ENCODE results near the gene TTC32.
"Not testable (repeated sequence)": the region's sequence is repeated elsewhere in the genome, so short reads cannot be mapped to it uniquely, and the experiment has no call there.

Gene TTC32

GRCh38 chr2:19898592-19899329 is 3.0 kb downstream of the TTC32 start:
- no peak for DNase-seq

GRCh38 chr2:19897623-19898245 is 4.0 kb downstream of the TTC32 start:
- DNase-seq = no peak

DNA sequence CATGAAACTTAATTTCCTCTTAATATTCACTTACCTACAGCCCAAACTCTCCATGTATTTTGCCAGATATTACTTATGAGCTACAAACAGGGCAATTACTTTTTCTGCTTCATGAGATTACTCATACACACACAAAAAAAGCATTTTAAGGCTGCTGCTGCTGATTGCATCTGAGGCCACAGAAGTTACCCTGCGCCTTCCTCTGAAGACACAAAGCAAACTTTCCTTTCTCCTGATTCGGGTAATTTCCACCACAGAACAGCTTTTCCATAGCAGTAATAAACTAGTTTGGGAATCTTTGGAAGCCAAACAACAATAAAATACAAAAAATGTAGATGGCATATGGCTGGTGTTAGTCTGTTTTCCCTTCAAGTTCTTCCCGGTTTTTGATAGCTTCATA is 6.2 kb downstream of the TTC32 start:
- DNase-seq = no peak

- DNase-seq = no peak
Observed at GRCh38 chr2:19894134-19894792, 7.5 kb downstream of the TTC32 start.

DNA sequence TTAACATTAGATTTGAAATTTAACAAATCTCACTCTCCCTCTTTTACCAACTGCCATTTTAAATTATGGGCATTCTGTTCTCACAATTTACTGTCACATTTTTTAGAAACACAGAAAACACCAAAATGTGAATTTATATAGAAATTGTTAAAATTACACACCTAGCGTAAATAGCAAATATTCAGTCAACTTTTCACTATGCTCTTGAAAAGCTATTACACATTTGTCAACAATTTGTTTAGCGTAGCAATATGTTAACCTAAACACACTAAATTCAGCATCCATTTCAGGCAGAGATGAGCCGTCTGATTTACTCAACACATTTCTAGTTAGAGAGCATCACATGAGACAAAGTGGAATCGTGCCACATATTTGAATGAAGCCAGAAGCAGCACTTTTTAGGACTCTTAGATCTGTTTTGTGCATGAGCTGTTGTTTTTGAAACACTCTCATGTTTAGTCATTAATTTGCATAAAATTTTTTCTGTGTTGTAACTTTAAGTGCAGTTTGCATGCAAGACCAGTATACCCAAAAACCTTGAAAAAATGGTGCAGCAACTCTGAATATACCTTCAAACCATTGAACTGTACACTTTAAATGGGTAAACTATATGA is 8.2 kb downstream of the TTC32 start:
- DNase-seq = no peak

DNA sequence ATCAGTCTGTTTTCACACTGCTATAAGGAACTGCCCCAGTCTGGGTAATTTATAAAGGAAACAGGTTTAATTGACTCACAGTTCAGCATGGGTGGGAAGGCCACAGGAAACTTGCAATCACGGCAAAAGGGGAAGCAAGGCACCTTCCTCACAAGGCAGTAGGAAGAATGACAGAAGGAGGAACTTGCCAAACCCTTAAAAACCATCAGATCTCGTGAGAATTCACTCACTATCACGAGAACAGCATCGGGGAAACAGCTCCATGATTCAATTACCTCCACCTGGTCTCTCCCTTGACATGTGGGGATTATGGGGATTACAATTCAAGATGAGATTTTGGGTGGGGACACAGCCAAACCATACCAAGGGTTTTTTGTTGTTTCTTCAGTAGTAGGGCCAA is 9.8 kb downstream of the TTC32 start:
- DNase-seq = not testable (repeated sequence)

GRCh38 chr2:19890104-19890503 is 11.7 kb downstream of the TTC32 start:
- no peak for DNase-seq

DNA sequence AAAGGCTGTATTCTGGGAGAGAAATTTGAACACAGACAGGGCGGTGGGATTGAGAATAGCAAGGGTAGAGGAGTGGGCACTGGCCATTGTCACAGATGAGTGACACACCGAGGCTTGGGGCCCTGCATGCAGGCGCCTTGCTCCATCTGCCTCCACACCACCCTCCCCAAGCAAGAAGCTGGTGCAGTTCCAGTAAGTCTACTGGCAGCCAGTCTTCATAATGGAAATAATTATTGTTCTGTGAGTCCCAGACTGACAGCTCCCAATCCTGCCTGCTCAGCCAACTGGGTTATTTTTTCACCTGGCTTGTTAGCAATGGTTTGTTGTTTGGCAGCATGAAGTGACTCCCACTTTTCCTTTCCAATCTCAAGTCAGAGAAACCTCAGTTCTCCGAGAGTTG is 13.0 kb downstream of the TTC32 start:
- no peak for DNase-seq

DNA sequence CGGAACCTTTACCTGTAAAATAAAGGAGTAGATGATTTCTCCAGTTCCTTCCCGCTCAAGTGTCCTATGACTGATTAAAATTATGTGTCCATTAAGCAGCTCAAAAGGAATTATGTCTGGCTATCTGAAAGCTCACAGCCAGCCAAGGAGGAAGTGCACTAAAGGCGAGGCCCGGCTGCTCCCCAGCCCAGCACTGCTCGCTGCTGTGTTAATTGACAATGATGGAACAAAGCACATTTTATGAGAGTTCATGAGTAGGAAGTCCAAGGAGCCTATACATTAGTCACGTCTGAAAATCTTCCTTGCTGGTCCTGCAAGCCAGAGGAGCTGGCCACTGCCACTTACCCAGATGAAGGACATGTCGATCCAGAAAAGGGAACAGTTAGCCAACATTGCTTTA is 14.3 kb downstream of the TTC32 start:
- DNase-seq = no peak

GRCh38 chr2:19886261-19886660 is 15.5 kb downstream of the TTC32 start:
- no peak for DNase-seq

DNA sequence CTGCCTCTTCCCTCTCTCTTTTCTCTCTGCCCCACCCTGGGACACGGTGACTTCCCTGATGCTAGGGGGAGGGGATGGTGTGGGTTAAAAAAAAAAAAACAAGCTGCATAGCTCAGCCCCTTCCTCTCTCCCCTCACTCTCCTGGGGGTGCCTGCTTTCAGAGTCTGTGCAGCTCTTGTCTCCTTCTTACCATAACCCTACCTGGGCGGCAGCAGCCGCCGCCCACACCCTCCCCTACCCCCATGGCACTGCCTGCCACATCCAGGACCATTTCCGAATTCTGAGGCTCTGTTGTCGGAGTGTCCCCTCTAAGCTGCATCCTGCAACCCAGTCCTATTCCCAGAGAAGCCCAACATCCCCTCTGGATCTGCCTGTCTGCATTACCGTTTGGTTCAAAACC is 16.0 kb downstream of the TTC32 start:
- DNase-seq = no peak

DNA sequence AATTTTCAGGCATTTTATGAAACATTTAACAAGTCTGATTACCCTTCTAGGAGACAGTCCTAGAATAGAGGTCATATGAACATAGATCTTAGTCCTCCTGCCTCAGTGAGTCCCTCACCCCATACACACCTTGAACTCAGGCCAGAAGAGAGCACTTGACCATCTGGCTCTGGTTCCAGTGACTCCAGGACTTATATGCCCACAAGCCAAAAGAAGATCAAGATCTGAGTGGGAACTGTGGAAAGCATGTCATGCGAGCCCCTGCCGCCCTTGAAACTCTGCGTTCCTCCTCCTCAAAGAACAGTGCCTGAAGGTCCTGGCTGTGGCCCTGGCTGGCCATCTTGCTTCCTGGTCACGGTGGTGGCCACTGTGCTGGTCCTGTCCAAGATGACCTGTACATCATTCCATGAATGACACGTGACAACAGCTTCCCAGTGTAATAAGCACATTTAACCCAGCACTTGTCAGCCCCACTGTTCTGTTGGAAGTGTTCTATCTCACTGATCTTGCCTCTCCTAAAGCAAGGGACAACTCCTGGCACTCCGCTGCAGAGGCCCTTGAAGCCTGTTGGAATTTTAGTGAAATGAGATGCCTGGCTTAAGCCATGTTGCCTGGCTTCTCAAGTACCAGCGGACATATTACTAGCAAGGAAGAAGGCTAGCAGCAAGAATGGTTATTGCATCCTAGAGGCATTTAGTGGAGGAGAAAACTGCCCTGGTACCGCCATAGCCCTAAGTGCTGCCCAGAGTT is 17.6 kb downstream of the TTC32 start:
- no peak for DNase-seq

DNA sequence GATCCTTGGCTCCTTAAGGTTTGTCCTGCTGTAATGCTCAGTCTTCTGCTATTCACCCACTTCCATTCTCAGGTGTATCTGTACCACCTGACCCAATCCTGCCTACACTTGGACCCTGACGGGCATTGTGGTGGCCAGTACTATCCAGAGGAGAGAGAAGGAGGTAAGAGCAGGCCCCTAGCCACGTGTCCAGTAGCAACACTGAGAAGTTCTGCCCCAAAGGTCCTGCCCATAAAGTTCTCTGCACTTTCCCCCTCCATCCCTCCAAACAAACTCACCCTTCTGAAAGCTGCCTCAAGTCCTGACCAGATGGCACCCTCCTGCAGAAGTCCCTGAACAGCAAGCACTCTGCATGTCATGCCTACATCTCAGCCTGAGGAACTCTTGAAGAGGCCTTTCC is 18.3 kb downstream of the TTC32 start:
- DNase-seq = no peak

DNA sequence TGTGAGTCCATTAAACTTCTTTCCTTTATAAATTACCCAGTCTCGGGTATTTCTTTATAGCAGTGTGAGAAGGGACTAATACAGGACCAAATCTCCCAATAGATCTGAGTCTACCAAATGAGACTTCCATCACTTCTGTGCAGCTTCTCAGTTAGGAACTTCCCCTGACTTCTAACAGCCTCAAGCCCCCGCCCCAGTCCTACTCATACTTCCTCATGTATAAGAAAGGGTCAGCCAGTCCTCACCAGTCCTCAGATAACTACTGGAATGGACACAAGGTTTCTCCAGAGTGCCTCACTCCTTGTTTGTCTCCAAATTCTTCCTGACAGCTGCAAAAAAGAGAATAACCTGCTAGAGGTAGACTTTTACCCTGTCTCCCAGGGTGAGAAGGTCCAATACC is 19.5 kb downstream of the TTC32 start:
- no peak for DNase-seq

DNA sequence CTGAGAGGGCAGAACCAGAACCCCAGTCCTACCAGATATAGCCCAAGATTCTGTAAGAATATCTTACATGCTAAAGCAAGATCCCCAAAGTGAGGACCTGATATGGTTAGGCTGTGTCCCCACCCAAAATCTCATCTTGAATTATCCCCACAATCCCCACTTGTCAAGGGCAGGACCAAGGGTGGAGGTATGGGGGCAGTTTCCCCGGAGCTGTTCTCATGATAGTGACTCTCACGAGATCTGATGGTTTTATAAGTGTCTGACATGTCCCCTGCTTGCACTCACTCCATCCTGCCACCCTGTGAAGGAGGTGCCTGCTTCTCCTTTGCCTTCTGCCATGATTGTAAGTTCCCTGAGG is 19.9 kb downstream of the TTC32 start:
- DNase-seq = no peak

- DNase-seq = no peak
Observed at GRCh38 chr2:19881221-19881907, 20.4 kb downstream of the TTC32 start.

DNA sequence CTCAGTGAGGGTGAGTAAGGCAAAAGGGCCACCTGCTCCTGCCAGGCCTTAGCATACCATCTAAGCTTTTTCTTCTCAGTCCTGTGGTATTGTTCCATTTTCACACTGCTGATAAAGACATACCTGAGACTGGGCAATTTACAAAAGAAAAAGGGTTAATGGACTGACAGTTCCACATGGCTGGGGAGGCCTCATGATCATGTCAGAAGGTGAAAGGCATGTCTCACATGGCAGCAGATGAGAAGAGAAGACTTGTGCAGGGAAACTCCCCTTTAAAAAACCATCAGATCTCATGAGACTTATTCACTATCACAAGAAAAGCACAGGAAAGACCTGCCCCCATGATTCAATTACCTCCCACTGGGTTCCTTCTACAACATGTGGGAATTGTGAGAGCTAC is 21.6 kb downstream of the TTC32 start:
- DNase-seq = not testable (repeated sequence)

DNA sequence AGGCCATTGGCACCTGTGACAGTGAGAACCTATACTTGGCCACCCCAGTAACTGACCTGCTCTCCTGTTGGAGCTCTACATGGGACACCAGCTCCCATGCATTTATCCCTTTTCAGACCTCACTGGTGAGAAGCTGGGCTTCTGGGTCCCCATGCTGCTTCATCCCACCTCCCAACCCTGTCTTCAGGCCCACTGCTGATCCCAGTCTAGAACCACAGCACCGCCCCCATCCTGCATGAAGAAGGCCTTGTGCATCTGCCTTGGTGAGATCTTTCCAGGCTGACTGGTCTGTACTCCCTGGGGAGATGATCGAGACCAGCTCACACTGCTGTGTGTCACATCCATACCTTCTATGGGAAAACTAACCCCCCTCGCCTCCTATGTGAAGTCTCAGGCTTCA is 22.7 kb downstream of the TTC32 start:
- DNase-seq = no peak

DNA sequence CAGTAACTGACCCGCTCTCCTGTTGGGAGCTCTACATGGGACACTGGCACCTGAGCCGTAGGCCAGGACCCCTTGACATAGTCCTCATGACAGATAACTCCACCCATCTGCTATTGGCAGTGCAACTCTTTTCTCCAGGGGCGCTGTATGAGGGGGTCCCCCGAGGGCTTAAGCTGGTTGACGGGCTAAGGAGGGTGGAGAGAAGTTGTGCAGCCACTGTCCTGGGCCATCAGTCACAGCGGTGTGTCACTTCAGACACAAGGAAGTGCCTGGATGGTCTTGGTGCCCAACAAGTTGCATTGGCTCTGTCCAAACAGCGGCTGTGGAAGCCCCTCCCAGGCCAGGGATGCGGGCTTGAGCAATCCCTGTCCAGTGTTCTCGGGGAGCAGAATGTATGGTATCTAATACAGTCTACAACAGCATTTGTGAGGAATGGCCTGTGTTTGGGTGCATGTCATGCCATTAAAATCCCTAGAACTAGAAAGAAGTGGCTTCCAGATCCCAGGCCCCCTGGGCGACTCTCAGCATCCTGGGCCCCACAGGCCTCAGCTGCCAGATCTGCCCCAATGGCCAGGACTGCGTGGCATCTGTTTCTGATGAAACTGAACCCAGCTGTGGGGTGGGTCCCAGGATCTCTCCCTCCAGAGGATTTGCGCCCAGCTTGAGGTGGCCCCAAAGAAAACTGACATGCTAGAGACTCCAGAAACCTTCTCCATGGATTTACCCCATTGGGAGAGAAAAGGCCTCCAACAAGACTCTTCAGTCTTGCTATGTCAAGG is 23.3 kb downstream of the TTC32 start:
- DNase-seq = no peak

- no peak for DNase-seq
Observed at GRCh38 chr2:19876751-19877150, 25.0 kb downstream of the TTC32 start.

DNA sequence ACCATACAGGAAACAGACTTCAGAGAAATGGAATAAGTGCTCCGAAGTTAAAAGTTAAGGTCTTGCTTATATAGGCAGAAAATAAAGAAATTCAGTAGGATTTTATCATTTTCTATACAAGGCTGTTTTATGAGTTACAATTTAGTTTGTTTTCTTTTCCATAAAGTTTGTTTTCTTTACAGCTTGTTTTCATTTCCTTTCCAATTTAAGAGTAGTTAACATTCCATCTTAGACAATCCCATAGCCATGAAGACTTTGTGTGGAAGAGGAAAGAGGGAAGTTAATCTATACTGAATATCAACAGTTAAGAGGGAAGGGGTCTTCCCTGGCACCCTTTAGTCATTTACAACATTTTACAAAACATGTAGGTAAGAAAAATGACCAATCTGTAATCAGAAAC is 26.5 kb downstream of the TTC32 start:
- DNase-seq = no peak

- no peak for DNase-seq
Observed at GRCh38 chr2:19874726-19875125, 27.1 kb downstream of the TTC32 start.
